RWPE2 (cell line): ENCODE data around the gene LENEP.
"Not testable (repeated sequence)": the region's sequence is repeated elsewhere in the genome, so short reads cannot be mapped to it uniquely, and the experiment has no call there.

Experiments
- ATAC-seq: fragments of 200-7000 bp; cut with Tn5 transposase; 3 replicates; pipeline ENCODE4 v1.9.1; 2021; ENCODE audit warnings: low read depth
- DNase-seq: peaks from one replicate; pipeline ENCODE4 v3.0.0-alpha.2; 2020; ENCODE audit warnings: low spot score
- H3K27ac ChIP-seq: fragments of 450-650 bp; 2 replicates; pipeline ENCODE4 v1.5.1; 2017; ENCODE audit warnings: mild to moderate bottlenecking; ENCODE audit not compliant: poor library complexity, severe bottlenecking
- H3K27me3 ChIP-seq: fragments of 250-450 bp; sonication (Bioruptor Pico); 2 replicates; pipeline ENCODE4 v1.5.1; 2021; ENCODE audit warnings: mild to moderate bottlenecking, moderate library complexity; ENCODE audit not compliant: insufficient read depth, poor library complexity, severe bottlenecking
- H3K36me3 ChIP-seq: fragments of 250-450 bp; sonication (Bioruptor Pico); 2 replicates; pipeline ENCODE4 v1.5.1; 2020; ENCODE audit warnings: low read depth, mild to moderate bottlenecking, moderate library complexity
- H3K4me1 ChIP-seq: fragments of 250-450 bp; sonication (Bioruptor Pico); 2 replicates; pipeline ENCODE4 v1.5.1; 2021; ENCODE audit warnings: mild to moderate bottlenecking, moderate library complexity; ENCODE audit not compliant: insufficient read depth, poor library complexity, severe bottlenecking
- H3K4me3 ChIP-seq: fragments of 250-450 bp; sonication (Bioruptor Pico); 2 replicates; pipeline ENCODE4 v1.5.1; 2021; ENCODE audit warnings: mild to moderate bottlenecking, moderate library complexity; ENCODE audit not compliant: severe bottlenecking
- H3K9me3 ChIP-seq: fragments of 250-450 bp; sonication (Bioruptor Pico); 2 replicates; pipeline ENCODE4 v1.5.1; 2021; ENCODE audit warnings: mild to moderate bottlenecking, moderate library complexity; ENCODE audit not compliant: severe bottlenecking
- TF ChIP-seq, protein P1 (sequence below): fragments of 450-650 bp; IDR thresholded peaks from one replicate; pipeline ENCODE4 v1.5.1; 2017; ENCODE audit warnings: mild to moderate bottlenecking, moderate library complexity; ENCODE audit not compliant: poor library complexity, severe bottlenecking

LENEP gene

DNA sequence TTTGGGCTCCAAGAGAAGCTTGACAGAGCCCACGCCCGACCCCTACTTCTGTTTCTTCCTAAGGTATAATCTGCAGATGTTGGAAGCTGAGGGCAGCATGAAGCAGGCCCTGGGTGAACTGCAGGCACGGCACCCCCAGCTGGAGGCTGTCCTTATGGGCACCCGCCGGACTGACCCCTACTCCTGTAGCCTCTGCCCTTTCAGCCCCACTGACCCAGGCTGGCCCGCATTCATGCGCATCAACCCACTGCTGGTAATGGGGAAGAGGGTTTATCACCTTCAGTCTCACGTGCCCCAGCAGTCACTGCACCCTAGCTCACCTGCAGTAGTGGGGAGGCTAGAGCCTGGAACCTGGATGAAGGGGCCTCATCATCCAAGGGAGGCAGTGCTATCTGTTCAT, 3.1 kb upstream of the LENEP start:
- TF ChIP-seq, protein P1, sequence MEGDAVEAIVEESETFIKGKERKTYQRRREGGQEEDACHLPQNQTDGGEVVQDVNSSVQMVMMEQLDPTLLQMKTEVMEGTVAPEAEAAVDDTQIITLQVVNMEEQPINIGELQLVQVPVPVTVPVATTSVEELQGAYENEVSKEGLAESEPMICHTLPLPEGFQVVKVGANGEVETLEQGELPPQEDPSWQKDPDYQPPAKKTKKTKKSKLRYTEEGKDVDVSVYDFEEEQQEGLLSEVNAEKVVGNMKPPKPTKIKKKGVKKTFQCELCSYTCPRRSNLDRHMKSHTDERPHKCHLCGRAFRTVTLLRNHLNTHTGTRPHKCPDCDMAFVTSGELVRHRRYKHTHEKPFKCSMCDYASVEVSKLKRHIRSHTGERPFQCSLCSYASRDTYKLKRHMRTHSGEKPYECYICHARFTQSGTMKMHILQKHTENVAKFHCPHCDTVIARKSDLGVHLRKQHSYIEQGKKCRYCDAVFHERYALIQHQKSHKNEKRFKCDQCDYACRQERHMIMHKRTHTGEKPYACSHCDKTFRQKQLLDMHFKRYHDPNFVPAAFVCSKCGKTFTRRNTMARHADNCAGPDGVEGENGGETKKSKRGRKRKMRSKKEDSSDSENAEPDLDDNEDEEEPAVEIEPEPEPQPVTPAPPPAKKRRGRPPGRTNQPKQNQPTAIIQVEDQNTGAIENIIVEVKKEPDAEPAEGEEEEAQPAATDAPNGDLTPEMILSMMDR, result no peak
- Histone ChIP-seq H3K27ac (no peak overlapping the region), H3K4me3 (no peak overlapping the region), H3K4me1 (no peaks in the 10 kb centered on the region), H3K27me3 (no peaks in the 10 kb centered on the region), H3K36me3 (peaks cover 52% of the 10 kb centered on the region), H3K9me3 (no peaks in the 10 kb centered on the region)
- DNase-seq, result peak; percentile 57
- ATAC-seq, result no peak

DNA sequence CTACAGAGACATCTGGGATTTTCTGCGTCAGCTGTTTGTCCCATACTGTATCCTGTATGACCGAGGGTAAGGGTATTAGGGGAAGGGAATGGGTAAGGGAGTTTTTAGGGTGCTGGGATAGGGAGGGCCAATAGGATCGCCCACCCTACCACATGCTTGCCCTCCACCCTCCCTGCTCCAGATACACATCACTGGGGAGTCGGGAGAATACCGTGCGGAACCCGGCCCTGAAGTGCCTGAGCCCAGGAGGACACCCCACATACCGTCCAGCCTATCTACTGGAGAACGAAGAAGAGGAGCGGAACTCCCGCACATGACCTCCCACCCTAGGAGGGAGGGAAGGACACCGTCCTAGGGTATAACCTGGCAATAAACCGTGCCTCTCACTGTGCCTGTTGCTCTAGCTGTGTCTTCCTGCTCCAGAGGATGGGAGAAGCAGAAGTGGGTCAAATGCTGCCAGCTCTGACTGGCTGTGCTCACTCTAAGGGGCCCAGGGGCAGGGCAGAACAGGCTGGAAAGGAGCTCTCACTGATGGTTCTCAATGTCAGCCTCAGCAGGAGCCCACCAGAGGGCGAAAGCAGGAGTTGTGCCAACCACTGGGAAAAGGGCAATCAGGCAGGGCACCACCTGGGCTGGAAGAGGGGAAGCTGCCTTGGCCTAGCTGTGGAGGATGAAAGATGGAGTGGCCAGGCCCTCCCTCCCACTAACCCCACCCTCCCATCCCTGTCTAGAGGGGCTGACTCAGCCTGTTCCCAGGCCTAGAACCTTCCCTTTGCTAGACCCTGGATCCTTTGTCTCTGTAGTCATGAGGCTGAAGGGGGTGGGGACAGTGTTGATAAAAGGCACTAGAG, 440 bp upstream of the LENEP start:
- Histone ChIP-seq H3K4me3 (no peak overlapping the region), H3K9me3 (no peaks in the 10 kb centered on the region), H3K4me1 (no peaks in the 10 kb centered on the region), H3K27ac (peak overlapping the region; percentile 13), H3K36me3 (peaks cover 31% of the 10 kb centered on the region), H3K27me3 (no peaks in the 10 kb centered on the region)
- TF ChIP-seq, protein P1, result peak; percentile 39
- peak; percentile 61 for ATAC-seq
- peak; percentile 55 for DNase-seq

DNA sequence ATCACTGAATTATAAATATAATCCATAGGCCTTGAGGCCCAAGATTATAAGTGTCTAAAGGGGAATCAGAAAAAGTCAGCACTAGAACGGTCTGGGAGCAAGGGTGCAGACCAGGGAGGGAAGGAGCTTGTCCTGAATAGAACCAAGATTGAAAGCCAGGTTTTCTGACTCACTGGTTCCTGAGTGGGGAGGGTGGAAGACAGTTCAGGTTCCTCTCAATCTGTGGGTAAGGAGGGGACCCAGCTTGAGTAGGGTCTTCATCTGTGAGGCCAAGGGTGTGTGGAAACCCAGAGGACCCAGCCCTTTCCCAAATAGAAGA, 842 bp downstream of the LENEP start:
- Histone ChIP-seq H3K4me3 (no peak overlapping the region), H3K27me3 (no peaks in the 10 kb centered on the region), H3K27ac (peak overlapping the region; percentile 13), H3K4me1 (no peaks in the 10 kb centered on the region), H3K9me3 (no peaks in the 10 kb centered on the region), H3K36me3 (peaks cover 19% of the 10 kb centered on the region)
- TF ChIP-seq, protein P1, result no peak
- DNase-seq (no peak), ATAC-seq (no peak)

DNA sequence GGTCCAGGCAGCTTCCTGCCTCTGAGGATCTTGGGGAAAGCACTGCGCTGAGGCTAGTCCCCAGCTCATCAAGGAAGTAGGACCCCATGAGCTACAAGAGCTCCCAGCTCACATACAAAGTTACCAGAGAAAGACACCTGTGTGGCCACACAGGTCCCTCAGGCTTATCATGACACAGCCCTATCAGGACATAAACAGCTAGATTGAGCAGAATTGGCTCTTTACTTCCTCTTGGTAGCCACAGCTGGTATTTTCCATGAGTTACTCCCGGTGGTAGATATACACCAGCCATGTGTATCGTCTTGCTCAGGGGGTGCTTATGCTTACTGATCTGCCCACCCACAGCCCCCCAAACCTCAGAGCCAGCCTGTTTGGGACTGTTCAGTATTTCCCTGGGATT, 1.2 kb downstream of the LENEP start:
- no peak overlapping the region for H3K4me3 ChIP-seq
- no peaks in the 10 kb centered on the region for H3K27me3 ChIP-seq
- H3K4me1 ChIP-seq, result no peaks in the 10 kb centered on the region
- no peak for DNase-seq
- TF ChIP-seq, protein P1, result no peak
- H3K36me3 ChIP-seq, result peaks cover 15% of the 10 kb centered on the region
- H3K27ac ChIP-seq, result no peak overlapping the region
- ATAC-seq, result no peak
- H3K9me3 ChIP-seq, result no peaks in the 10 kb centered on the region

DNA sequence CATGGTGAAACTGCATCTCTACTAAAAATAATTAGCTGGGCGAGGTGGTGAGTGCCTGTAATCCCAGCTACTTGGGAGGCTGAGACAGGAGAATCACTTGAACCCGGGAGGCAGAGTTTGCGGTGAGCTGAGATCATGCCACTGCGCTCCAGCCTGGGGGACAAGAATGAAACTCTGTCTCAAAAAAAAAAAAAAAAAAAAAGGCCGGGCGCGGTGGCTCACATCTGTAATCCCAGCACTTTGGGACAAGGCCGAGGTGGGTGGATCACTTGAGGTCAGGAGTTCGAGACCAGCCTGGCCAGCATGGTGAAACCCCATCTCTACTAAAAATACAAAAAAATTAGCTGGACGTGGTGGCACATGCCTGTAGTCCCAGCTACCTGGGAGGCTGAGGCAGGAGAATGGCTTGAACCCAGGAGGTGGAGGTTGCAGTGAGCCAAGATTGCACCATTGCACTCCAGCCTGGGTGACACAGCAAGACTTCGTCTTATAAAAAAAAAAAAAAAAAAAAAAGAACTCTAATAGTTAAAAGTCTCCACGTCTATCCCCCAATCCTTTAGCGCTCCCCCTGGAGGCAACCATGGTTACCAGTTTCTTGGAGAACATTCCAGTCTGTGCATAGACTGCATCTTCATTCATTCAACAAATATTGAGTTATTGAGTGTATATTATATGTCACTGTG, 2.1 kb downstream of the LENEP start:
- ATAC-seq (0 out of 3 replicates have a peak, but pooled peaks have one; percentile 24), DNase-seq (peak; percentile 60)
- not testable (repeated sequence) for H3K27me3 ChIP-seq, H3K36me3 ChIP-seq, H3K27ac ChIP-seq, H3K9me3 ChIP-seq, H3K4me3 ChIP-seq, H3K4me1 ChIP-seq
- TF ChIP-seq, protein P1, result peak; percentile 79
